ENCODE measurements around the gene DPF3. TPM values are rescaled to one million over a fixed set of nuclear protein-coding genes. Genes with fewer than 3 reads are reported as not detected.
A peak's percentile ranks its signal among the peaks of the same experiment; 100 is the strongest.

The DPF3 gene
- total RNA-seq, 1 donor from 2014 or later, result 1.1 TPM

DNA sequence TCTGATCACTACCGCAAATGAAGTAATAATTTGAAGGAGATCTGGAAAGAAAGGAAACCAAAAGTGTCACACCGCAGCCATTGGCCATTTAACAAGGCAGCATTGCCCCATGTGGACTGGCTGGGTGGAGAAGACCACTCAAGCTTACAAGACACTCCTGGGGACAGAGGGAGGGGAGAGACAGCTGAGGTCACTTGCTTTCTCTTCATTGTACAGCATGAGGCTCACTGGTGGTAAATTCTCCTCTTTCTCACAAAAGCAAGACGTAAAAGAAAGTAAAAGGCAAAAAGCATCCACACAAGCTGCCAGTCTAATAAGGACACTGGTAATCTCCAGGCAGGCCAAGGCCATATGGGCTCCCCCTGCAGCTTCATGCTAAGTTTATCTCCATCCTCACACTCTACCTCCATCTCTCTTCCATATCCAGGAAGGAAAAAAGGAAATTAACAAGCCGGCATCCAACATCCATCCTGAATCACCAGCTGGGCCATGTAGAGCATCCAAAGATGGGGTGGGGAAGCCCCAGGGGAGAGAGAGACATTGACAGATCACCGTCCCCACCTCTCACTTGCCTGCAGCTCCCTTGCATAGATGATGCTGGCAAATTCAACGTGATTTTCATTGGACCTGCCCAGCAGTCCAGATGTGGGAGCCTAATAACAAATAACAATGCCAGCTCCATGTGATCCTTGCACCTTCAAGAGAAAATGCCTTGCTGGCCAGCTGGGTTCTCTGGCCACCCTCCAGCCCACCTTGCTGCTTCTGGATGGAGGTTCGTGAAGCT, 100.6 kb downstream of the DPF3 start:
- no peak for ATAC-seq

DNA sequence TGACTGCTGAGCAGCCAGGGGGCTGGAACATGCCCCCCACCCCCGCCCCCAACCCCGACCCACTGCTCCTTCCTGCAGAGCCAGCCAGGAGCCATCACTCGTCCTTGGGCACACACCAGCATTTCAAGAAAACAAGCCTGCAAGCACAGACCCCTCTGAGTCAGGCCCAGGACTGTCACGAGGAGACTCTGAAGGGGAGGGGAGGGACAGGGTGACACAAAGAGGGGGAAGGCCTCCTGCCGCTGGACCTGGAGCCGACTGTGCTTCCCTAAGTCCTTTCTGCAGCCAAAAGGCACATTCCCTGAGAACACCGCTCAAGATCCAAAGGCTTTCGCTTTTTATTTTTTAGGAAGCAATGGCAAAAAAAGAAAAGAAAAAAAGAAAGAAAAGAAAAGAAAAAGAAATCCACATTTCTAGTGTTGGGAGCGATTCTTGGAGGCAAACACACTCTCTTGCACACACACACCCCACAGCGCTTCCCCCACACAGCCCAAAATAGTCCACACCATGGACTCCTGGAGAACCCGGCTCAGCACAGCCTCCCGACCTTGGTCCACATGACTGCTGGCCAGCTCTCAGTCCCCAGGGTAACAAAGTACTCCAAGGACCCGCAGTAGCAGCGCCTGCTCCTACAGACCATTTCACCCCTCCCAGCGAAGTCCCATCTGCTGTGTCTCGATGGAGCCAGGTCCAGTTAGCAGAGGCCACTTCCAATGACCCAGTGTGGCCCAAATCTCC, 101.7 kb downstream of the DPF3 start:
- ATAC-seq, result no peak

DNA sequence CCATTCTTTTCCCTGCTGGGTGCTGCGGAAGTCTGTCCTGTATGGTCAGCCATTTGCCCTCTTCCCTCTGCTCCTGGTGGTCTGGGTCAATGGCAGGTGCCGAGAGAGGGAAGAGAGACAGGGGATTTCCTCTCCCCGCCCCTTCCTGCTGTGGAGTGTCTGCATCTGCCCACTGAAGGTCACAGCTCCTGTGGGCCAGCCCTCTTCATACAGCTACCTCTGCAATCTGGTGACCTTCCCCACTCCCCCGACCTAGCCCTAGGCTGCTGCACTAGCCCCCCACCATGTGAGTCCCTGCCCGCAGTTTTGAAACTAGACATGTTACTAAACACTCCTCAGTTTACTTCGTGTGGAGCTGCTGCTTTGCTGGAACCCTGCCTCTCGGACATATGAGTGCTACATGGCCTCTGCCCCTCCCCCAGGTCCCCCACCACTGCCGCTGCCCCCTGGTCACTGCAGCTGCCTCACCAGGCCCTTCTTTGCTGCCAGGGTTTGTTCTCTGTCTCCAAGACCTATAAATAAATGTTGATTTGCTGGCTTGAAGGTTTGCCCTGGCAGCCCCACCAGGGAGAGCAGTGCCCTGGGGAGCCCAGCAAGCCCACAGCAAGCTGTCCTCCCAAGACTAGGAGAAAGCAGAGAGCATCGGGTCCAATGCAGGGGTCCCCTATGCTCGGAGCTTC, 102.9 kb downstream of the DPF3 start:
- ATAC-seq, result no peak

DNA sequence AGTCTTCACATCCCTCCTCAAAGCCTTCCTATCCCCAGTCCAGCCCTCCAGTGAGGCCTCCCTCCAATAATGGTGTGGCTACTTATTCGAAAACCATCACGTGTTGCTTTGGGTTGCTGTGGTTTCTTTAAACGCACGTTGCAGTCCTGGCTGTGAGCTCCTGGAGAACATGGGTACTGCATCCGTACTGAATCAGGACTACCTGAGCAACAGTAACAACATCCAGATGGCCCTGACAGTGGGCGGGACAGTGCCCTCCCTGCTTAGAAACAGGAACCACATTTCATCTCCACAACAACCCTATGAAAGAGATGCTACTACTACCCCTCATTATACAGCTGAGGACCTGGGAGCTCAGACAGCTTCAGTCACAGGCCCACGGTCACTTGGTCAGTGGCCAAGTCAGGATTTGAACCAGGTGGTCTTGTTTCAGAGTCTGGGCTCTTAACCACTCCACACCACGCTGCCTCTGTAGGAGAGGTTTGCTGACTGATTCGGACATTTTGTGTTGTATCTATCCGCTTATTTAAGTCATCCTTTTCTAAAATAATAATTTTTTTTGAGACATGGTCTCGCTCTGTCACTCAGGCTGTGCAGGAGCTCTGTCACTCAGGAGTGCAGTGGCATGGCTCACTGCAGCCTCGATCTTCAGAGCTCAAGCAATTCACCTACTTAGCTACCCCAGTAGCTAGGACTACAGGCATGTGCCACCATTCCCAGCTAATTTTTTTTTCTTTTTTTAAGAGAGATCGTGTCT, 104.8 kb downstream of the DPF3 start:
- ATAC-seq, result no peak

DNA sequence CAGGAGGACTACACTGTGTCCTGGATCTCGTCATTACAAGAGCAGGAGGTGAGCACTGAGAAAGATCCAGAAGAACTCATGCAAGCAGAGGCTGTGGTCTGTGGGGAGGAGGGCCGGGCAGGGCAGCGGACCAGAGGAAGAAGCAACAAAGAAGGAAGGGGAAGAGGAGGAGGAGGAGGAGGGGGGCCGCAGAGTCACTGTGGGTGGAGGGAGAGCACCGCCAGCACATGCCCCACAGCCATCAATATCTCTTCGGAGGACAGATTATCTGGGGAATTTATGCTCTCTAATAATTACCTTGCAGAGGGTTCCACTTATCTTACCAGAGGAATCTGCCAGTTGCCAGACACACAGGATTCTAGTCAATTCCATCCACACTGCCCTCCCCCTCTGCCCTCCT, 105.6 kb downstream of the DPF3 start:
- no peak for ATAC-seq

DNA sequence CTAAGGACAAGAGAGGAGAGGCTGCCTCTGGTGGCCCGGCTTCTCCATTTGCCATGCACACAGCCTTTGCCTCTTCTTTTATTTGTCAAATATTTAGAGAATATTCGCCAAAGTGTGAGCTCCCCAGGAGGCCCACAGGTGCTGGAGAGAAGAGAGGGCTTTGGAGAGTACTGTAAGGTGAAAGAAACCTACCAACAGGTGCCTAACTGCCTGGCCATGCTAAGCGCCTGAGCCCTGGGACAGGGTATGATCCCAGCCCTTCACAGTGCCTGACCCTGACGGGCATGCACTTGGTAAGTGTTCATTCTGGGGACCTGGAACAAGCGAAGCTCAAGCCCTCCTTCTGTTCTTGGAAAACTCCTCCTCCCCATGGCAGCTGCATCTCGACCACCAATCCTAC, 106.1 kb downstream of the DPF3 start:
- ATAC-seq, result no peak

DNA sequence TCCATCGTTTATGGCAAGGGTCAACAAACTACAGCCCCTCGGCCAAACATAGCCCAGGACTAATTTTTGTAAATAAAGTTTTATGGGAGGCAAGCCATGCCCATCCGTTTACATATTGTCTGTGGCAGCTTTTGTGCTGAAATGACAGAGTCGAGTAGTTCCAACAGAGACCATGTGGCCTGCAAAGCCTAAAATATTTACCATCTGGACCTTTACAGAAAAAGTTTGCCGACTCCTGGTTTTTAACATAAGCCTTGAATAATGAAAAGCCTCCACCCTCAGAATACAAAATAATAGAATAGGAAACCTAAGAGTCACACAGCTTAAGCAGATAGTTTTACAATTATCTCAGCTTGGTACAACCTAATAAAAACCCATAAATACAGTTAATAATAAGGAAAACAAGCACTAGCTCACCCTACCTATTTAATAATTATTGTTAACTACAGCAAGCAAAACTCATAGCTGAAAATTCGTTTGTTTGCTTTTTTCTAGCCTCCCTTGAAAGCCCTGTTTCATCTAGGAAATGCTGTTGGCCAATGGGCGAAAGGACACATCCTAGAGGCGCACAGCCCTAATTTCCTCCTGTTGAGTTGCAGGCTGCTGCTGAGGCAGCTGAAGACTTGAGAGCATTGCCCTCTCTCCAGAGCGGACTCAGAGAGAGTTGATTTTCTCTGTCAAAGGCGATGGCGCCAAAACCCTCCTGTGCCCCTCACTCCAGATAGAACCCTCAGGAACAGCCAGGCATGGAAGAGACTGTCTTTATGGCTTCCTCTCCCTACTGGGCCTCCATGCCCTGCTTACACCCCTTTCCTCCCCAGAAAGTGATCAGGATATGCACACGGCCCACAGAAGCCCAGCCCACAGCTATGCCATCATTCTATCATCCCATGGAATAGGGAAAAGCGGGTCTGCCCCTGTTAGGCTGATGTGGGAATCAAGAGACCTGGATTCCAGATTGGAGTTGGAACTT, 107.2 kb downstream of the DPF3 start:
- no peak for ATAC-seq

DNA sequence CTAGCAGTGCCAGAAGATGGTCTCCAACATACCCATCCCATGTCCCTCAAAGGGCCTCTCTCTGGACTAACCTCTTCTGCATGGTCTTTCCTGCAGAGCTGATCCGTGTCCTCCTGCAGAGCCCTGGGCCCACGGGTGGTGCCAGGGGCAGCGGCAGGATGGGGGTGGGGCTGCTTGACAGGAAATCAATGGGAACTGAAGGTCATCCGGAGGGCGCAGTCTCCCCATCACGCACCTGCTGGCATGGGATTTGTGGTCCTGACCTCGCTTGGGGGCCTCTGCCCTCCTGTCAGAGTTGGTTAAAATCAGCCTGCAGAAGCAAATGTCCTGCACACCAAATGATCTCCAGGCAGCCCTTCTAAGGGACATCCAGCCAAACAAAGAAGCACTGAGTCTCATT, 110.2 kb downstream of the DPF3 start:
- no peak for ATAC-seq

DNA sequence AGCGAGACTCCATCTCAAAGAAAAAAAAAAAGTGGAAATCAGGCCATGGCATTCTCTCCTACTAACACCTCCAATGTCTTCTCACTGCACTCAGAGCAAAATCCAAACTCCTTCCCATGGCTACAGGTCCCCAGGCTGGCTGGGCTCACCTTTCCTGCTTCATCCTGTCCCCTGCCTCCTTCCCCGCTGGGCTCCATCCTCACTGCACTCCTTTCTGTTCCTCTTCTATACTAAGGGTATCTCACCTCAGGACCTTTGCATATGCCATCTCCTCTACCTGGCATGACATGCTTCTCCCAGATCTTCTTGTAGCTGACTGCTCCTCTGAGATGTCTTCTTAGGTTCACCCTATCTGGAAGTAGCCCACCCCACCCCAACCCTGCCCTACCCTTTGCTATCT, 111.1 kb downstream of the DPF3 start:
- no peak for ATAC-seq

DNA sequence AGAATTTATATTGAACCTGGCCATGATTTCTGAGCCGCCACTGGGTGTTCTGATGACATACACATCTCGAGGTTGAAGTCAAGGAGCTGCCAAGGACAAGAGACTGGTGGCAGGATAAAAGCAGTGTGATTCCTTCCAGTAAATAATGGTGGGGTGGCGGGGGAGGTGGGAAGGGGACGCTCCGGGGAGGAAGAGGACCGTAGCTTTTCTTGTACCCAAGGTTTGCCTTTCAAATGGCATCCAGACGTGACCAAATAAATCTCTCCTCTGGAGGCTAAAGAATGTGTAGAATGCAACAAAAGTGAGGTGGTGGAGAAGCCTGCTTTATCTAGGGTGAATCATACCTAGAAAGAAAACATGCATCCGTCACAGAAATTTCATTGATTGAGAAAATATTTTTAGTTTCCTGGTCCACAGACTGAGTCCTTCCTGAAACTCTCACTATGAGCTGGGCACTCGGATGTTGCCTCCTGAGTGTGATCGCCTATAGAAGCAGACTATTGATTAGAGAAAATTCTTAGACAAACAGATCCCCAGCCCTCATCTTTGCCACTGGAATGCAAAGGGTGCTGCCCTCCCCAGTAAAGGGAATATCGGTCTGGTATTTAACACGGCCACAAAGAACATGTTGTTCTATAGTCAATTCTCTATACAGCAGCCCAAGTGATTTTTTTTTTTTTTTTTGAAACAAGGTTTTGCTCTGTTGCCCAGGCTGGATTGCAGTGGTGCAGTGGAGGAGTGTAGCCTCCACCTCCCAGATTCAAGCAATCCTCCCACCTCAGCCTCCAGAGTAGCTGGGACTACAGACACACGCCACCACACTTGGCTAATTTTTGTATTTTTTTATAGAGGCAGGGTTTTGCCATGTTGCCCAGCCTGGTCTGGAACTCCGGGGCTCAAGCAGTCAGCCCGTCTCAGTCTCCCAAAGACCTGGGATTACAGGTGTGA, 112.1 kb downstream of the DPF3 start:
- no peak for ATAC-seq

DNA sequence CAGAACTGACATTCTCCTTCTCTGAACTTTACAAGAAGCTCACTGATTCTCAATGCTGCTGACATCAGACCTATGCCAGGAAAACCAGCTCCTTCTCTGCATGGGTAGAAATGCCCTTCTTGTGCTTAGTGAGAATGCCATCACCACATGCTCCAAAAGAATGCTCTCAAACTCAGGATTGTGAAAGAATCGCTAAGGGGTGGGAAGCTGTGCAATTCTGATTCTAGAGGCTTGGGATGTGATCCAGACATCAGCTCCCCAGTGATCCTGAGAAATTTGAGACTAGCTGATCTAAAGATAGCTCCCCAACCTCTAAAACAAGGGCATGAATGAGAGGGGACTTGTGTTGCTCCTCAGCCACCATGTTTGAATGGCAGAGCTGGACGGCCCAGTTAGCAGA, 113.2 kb downstream of the DPF3 start:
- ATAC-seq, result no peak

DNA sequence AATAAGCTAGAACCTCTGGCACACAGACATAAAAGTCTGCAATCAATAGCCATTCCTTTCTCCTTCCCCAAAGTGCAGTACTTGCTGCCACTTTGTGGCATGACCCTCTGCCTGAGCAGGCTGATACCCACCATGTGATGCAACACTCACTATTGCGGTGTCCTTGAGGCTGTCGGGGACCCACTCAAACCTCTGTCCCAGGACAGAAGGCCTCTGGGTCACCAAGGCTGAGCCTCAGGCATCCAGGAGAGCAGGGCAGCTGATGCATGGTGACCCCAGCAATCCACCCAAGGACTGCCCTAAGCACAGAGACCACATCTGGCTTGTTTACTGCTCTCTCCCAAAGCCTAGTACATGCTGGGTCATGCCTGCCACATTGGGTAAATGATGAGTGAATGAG, 114.2 kb downstream of the DPF3 start:
- ATAC-seq, result no peak

DNA sequence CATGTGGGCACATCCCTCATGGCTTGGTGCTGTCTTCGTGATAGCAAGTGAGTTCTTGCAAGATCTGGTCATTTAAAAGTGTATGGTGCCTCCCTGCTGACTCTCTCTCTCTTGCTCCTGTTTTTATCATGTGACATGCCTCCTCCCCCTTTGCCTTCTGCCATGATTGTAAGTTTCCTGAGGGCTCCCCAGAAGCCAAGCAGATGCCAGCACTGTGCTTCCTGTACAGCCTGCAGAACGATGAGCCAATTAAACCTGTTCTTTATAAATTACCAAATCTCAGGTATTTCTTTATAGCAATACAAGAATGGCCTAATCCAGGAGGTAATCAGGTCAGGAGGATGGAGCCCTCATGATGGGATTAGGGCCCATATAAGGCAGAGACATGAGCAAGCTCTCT, 116.3 kb downstream of the DPF3 start:
- ATAC-seq, result no peak

DNA sequence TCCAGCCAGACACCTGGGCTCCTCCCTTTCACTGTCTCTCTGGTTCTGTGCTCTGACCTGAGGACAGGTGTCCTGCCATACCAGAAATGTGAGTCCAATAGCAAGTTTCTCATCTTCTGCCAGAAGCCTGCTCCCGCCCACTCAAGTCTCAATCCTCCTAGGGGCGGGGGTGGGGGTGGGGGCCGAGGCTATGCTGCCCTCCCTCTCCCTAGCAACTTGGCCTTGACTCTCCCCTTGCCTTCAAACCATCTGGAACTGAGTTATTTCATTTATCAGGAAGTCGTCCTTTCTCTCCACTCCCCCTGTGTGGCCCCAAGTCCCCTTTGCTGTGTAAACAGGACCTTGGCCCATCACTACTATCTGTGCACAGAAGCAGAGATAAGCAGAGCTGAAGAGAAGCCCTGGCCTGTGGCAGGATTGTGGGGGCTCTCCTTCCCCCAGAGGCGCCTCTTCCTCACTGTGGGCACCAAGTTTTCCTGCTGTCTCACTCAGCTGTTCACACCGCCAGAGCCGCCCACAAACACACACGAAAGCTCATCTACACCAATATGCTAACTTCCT, 117.1 kb downstream of the DPF3 start:
- ATAC-seq, result no peak

DNA sequence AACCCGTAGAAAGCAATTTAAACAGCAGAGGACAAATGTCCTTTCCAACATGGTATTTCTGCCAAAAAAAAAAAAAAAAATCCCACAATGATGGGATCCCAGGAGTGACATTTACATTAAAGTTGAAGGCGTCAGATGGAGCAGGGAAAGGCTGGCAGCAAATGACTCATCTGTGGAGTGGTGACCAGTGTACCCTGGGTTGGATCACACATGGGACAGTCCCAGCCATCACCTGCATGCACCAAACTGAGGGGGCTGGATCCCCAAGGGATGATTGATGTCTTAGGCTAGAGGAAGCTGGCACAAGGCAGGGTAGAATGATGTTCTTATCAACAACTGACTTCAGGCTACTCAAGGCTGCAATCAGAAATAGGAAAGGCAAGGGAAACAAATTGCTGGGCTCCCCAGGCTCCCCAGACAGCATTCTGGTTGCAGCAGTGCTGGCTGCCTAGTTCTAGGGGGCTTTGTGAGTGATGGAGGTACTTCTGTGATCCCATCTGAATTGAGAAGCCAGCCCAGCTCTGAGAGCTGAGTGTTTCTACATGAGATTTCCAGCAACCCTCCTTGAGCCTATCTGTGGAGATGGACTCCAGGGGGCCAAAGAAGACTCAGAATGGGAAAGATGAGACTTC, 117.9 kb downstream of the DPF3 start:
- no peak for ATAC-seq

DNA sequence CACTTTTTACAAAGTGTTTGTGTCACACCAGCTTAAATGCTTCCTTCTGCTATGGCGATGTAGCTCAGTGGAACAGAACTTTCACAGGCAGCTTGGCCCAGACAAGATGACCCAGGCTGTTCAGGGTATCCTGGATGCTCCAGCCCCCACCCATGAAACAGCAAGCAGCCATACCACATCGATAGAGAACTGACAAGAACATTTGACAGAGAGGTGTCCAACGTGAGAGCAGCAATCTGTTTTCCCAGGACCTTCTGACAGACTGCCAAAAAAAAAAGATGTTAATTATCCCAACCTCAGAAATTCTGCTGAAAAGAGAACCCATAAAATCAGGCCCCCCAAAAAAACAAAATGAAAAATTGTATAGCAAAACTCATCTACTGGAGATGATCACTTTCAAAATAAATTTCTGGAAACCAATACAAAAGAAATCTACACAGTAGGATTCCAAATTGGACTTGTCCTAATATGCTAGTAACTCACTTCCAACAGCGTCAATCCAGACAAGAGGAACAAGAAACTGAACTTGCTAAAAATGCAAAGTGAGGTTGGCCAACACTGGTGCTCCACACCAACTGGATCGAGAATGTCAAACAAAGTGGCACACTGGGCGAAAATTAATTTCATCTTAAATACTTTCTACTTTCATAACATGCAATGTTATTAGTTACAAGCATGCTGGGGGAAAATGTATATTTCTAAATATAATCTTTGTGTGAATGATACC, 118.8 kb downstream of the DPF3 start:
- no peak for ATAC-seq

DNA sequence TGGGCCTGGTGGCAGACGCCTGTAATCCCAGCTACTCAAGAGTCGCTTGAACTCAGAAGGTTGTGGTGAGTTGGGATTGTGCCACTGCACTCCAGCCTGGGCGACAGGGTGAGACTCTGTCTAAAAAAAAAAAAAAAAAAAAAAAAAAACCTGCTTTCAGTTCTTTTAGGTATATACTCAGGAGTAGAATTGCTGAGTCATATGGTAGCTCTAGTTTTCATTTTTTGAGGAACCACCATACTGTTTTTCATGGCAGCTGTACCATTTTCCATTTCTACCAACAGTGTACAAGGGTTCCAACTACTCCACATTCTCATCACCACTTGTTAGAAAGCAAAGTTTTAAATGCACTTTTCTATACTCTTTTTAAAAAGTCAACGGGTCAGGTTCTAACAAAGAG, 119.8 kb downstream of the DPF3 start:
- no peak for ATAC-seq

DNA sequence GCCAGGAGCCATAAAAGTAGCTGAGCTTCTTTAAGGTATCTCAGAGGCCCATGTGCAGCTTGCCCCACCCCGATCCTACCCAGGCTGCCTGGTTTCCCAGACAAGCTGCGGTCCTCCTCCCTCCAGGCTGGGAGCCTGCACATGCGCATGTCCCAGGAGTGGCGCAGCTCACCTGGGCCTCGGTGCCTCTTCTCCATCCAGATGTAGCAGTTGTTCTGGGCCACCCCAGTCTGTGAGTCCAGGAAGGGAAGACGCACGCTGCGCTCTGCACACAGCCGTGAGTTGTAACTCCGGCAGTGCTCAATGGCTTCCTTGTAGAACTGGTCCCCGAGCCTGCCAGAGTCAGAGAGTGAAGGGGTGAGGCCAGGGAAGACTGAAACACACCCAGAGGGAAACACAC, 122.3 kb downstream of the DPF3 start:
- ATAC-seq, result peak; percentile 51

DNA sequence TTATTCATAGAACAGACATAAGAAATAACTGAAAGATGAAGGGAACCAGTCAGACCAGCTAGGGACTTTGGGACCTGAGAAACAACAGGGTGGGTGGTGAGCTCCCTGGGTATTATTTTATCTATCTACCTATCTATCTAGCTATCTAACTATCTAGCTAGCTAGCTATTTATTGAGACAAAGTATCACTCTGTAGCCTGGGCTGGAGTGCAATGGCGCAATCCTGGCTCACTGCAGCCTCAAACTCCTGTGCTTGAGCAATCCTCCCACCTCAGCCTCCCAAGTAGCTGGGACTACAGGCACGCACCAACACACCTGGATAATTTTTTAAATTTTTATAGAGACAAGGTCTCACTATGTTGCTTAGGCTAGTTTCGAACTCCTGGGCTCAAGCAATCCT, 127.6 kb downstream of the DPF3 start:
- no peak for ATAC-seq
